GM12873 (cell line): ENCODE measurements around the gene B3GNT3.

Experiments
- CTCF ChIP-seq: IDR thresholded peaks from 2 replicates; pipeline ENCODE4 v1.5.1; 2012; ENCODE audit warnings: low read depth, mild to moderate bottlenecking, moderate library complexity, low read length, control low read depth; ENCODE audit not compliant: insufficient read depth; ENCODE audit errors: missing control alignments

The B3GNT3 gene

GRCh38 chr19:17784201-17785008 is 10.5 kb upstream of the B3GNT3 start:
- TF ChIP-seq CTCF, result peak; percentile 91

GRCh38 chr19:17787274-17787913 is 7.5 kb upstream of the B3GNT3 start:
- no peak for TF ChIP-seq CTCF

GRCh38 chr19:17788632-17789031 is 6.3 kb upstream of the B3GNT3 start:
- TF ChIP-seq CTCF, result no peak

DNA sequence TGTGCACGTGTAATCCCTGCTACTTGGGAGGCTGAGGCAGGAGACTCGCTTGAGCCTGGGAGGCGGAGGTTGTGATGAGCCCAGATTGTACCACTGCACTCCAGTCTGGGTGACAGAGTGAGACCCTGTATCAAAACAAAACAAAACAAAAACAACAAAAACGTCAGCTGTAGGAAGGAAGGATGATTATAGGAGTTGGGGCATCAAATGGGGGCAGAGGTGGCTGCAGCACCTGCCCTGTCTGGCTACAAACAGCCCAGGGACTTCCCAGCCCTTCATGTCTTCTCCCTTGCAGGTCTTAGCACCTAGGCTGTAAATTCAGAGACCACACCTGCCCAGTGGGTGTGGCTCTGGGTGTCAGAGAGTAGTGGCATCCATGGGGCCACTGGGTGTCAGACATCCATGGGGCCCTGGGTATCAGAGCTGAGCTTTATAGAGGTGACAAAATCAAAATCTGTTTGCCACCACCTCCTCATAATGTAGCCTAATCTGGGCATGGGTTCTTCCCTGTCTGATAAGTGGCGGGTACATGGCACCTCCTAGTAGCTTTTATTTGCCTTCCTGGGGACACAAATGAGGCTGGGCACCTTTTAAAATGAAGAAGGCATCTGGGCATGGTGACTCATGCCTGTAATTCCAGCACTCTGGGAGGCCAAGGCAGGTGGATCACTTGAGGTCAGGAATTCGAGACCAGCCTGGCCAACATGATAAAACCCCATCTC is 4.7 kb upstream of the B3GNT3 start:
- TF ChIP-seq CTCF, result no peak

GRCh38 chr19:17794412-17794730 is 567 bp upstream of the B3GNT3 start:
- TF ChIP-seq CTCF, result no peak

GRCh38 chr19:17795495-17795856 is 538 bp downstream of the B3GNT3 start:
- no peak for TF ChIP-seq CTCF
